GM19035 (cell line): ENCODE measurements around the gene GABRG3.

Experiments used
- ATAC-seq: cut with Tn5 transposase; IDR thresholded peaks from one replicate; pipeline ENCODE4 v1.9.1; 2021; ENCODE audit not compliant: unreplicated experiment

GABRG3 gene

DNA sequence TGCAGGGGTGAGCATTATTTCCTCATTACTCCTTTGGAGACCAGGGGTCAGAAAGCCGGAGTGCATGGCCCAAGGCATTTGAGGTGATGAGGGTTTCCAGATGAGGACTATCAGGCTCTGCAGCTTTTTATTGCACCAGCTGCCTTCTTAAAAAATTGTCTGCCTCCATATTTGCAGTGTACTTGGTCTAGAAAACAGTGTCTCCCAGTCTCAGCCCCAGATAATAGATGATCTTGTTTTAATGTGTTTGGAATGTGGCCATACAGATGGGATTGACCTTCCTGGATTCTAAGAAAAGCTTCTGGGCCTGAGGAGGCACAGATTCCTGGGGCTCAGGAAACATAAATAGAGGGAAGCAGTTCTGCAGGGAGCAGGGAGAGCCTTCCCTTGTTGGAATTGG, 123.3 kb downstream of the GABRG3 start:
- no peak for ATAC-seq

DNA sequence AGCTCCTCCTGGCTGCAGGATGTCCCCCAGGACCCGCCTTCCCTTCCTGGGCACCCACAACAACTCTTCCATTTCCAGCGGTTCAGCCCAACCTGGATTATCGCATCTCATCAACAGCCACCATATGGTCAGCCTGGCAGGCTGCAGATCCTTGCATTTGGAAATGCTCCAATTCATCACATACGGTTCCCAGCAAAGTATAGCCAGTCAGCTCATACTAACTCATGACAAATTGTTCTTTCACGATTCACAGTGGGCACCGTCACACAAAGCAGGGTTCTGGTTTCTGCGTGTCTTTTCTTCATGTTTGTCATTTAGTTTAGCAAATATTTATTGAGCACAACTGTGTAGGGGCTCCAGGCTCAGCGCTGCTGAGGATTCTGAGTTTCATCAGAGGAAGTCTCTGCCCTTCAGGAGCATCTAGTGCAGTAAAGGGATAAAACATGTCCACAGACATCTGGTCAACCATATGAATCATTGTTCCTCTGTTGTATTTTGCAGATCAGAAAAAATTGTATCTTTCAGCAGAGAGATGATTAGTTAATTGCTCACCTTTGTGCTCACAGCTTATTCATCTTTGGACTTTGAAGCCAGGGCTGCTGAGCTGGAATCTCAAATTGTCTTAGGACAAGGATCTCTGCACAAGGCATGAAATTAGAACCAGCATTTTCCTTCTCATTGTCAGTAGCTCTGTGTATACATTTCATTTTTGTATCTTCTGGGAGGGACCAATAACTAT, 125.1 kb downstream of the GABRG3 start:
- no peak for ATAC-seq

DNA sequence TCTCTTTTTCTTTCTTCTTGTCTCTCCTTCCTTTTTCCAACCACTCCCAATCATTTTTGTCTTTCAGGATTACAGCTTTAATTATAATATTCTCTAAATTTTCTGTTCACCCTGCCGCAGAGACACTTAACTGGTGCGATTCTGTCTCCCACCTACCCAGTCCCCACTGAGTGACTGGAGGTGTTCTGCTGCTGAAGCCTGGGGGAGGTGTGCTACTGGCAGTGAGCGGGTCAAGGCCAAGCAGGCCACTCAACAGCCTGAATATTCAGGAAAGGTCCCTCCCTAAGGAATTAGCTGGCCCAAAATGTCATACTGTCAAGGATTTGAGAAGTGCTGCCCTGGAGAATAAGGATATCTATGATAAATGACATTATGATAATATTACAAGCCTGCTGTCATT, 126.5 kb downstream of the GABRG3 start:
- no peak for ATAC-seq

DNA sequence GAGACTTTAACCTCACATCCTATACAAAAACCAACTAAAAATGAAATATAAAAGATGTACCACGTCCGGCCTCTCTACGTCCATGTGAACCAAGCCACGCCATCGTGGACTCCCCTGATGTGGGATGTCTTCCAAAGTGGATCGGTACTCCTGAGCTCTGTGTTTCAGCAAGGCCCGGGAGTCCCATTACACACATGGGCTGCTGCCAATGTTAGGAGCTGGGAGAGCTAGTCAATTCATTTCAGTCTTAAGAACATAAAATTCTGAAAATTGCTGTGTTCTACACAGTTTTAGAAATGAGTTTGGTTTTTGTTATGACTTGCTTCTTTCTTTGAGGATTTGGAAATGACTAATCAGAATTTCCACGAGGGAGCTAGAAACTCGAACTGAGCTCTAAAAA, 131.0 kb downstream of the GABRG3 start:
- no peak for ATAC-seq

DNA sequence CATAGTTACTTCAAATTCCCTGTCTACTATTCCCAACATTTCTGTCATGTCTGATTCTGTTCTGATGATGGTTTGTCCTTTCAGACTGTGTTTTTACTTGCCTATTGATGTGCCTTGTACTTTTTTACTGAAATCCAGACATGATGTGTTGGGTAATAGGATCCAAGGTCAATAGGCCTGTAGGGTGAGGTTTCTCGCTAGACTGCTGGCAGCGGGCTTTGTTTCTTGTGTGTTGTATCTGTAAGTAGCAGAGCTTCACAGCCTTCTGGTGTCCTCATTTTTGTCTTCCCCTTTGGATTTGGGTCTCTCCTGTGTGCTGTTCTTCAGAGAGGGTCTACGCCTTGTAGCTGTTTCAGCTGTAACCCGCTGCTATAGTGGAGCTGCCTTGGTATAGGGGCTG, 140.3 kb downstream of the GABRG3 start:
- no peak for ATAC-seq

DNA sequence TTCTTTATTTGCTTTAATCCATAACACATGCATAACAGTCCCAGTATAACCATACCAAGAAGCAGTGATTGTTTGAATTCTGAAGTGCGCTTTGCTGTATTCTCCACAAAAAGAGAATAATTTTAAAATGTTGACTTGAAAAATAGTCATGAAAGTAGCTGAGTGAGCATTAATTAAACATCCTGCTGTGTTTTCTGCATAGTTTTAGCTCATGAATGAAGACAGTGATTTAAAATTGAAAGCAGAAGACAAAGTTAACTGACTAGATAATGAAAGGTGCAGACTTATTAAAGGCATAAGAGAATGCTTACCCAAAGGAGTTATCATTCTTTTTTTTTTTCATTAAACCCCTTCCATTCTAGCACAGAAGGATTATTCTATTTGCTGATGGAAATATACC, 143.5 kb downstream of the GABRG3 start:
- ATAC-seq, result no peak

GRCh38 chr15:27119695-27120266, 148.8 kb downstream of the GABRG3 start:
- no peak for ATAC-seq

DNA sequence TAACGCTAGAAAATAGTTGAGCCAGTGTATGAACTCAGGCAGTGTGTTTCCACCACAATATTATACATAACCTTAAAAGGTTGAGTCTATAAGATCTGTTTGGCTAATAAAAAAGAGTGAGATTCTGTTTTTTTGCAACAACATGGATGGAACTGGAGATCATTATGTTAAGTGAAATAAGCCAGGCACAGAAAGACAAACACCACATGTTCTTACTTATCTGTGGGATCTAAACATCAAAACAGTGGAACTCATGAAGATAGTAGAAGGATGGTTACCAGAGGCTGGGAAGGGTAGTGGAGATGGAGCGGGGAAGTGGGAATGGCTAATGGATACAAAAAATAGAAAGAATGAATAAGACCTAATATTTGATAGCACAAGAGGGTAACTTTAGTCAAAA, 150.7 kb downstream of the GABRG3 start:
- no peak for ATAC-seq

DNA sequence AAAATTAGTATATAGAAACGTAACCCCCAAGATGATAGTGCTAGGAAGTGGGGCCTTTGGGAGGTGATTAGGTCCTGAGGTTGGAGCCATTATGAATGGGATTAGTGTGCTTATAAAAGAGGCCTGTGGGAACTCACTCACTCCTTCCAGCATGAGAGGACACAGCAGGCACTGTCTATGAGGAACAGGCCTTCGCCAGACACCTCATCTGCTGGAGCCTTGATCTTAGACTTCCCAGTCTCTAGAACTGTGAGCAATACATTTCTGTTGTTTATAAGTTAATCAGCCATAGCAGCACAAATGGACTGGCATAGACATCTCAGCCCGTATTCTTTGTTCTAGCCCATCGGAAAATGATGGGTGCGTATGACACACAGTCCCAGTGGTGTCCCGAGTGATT, 152.3 kb downstream of the GABRG3 start:
- no peak for ATAC-seq

GRCh38 chr15:27123808-27124207, 152.8 kb downstream of the GABRG3 start:
- ATAC-seq, result no peak

GRCh38 chr15:27124287-27124871, 153.4 kb downstream of the GABRG3 start:
- ATAC-seq, result no peak

DNA sequence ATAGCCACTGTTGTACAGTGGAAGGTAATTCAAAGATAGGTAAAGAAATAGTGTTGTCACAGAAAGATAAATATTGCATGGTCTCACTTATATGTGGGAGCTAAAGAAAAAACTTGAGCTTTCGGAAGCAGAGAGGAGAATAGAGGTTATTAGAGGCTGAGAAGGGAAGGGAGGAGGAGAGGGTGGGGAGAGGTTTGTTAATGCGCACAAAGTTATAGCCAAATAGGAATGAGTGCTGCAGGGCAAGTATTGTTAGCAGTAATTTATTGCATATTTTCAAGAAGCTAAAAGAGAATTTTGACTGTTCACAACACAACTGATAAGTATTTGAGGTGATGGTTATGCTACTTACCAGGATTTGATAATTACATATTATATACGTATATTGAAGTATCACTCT, 154.2 kb downstream of the GABRG3 start:
- no peak for ATAC-seq

DNA sequence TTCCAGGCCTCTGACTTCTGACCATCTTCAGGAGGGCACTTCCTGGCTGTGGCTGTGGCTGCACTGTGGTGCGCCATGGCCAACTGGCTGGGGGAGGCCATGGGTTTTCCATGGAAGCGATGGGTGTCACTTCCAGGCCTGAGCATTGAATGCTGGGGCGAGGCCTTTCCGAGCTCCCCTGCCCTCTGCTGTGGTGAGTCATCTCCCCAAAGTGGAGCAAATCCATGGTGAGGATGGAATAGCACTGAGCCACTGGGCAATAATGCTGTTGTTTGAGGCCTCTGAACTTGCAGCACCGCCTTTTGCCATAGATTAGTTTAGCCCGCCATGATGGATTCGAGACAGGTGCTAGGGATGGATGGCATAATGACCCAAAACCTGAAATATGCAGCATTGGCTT, 155.5 kb downstream of the GABRG3 start:
- ATAC-seq, result no peak

DNA sequence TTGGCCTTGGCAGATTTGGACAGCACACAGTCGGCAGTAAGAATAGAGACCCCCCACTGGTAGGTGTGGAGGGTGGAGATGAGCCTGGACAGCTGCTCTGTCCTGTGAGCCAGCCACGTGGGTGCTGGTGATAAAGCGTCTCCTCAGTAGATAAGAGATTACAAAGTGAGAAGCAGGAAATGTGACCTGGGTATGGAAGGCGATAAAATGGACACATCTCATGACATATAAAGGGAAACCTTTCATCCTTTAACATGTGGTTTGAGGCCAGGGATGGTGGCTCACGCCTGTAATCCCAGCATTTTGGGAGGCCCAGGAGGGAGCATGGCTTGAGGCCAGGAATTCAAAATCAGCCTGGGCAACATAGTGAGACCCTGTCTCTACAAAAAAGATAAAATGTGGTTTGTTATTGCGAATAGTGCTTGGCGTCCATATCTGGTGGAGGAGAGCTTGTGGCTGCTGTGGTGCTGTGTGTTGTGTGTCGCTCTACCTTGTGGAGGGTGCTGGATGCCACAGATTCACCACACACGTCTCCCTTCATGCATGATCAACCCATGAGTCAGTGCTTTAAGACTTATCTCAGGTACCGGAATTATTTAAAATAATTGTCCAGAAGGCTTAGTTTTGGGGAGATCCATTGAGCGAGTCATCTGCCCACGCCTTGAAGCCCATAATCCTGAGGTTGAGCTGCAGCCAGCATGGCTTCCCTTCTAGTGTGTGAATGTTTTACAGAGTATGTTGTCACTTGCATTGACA, 157.0 kb downstream of the GABRG3 start:
- ATAC-seq, result no peak

- ATAC-seq, result no peak
These were observed 162.3 kb downstream of the GABRG3 start for GRCh38 chr15:27133249-27133648.

DNA sequence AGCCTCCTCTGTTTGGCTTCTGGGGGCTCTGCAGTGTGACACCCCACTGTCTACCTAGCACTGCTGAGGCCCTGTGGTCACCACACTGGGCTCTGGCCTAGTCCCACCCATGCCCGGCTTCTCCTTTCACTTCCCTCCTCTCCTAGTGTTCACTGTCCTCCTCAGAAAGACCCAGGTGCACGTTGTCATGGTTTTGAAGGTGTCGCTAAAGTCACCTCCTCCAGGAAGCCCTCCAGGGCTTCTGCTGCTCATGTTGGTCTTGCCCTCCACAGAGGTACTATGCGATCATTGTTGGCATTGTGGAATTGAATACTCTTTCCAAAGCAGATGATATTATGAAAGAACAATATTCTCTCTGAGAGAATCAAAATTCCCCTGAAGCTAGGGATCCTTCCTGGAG, 163.5 kb downstream of the GABRG3 start:
- no peak for ATAC-seq

DNA sequence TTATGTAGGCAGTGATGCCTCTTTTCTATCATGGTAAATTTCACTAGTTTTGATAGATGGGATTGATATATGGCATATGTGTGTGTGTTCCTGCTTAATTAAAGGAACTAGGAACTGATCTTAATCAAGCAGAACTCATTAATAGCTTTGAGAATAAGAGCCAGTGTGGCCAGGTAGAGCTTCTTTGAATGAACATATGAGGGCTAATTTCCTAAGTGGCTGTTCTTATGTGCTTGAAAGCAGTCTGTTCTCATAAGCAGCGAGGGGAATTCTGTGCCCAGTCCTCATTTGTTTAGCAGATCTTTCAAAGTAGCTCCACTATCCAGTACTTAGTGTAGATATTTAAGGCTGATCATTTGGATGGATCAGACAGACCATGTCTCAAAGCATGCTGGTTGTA, 164.2 kb downstream of the GABRG3 start:
- no peak for ATAC-seq

GRCh38 chr15:27137127-27137526, 166.1 kb downstream of the GABRG3 start:
- no peak for ATAC-seq

GRCh38 chr15:27165590-27165989, 194.6 kb downstream of the GABRG3 start:
- ATAC-seq, result no peak

- ATAC-seq, result no peak
These were observed 195.9 kb downstream of the GABRG3 start for GRCh38 chr15:27166917-27167316.

DNA sequence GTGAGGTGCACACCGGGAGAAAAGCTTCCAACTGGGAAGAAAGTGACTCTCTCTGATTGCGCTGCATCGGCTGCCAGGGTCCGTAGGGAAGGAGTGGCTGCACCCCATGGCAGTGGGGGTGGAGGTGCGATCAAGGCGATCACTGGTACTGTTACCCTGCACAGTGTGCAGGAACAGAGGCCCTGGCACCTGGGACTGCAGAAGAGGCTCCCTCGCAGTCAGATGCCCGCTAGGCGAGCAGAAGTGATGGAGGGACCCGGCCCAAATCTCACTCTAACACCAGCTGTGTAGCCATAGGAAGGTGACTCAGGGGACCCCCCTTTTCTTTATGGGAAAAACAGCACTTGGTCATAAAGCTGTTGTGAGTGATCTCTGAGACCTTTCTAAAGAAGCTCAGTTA, 196.8 kb downstream of the GABRG3 start:
- no peak for ATAC-seq

- ATAC-seq, result no peak
These were observed 199.9 kb downstream of the GABRG3 start for GRCh38 chr15:27170851-27171250.
